B cell (primary cell): ENCODE data around the gene SLC2A4. TPM values are rescaled to one million over a fixed set of nuclear protein-coding genes. Genes with fewer than 3 reads are reported as not detected.

ENCODE experiments used
- ATAC-seq: fragments of 200-7000 bp; cut with Tn5 transposase; one replicate; pipeline ENCODE4 v1.10.0; 2021; ENCODE audit warnings: low read depth, mild to moderate bottlenecking, moderate number of reproducible peaks, moderate library complexity
- CTCF ChIA-PET: fragments of 350-600 bp; sonication (Branson Sonifier 250); formaldehyde crosslinking; loops from one replicate; lab custom pipeline; 2021; ENCODE audit warnings: antibody characterized with exemption, inconsistent platforms; lab: Charles Lee
- POLR2A ChIA-PET: fragments of 350-600 bp; sonication (Branson Sonifier 250); formaldehyde crosslinking; loops from one replicate; lab custom pipeline; 2021; ENCODE audit warnings: antibody characterized with exemption; lab: Charles Lee
- DNase-seq: peaks from one replicate; pipeline ENCODE4 v3.0.0; 2013
- H2AFZ ChIP-seq: 2 replicates; pipeline ENCODE4 v1.6.1; 2012; ENCODE audit warnings: mild to moderate bottlenecking, low read depth, low read length; ENCODE audit not compliant: insufficient read depth, poor library complexity, severe bottlenecking
- H3K27ac ChIP-seq, 2 donors: 1 replicate in 1 of 2; 2 replicates in 1 of 2; pipeline ENCODE4 v1.5.1; 2012 to 2013; ENCODE audit warnings: low read length in 2 of 2, mild to moderate bottlenecking in 2 of 2, moderate library complexity in 1 of 2
- H3K27me3 ChIP-seq, 4 experiments: fragments of 200-600 bp in 1 of 4; sonication (generic) in 1 of 4; replicated peaks in 1 of 4; 1 replicate in 2 of 4; 2 replicates in 2 of 4; pipeline versions ENCODE4 v1.6.1 to v1.7.0; 2013 to 2016; ENCODE audit warnings: low read length in 3 of 4, mild to moderate bottlenecking in 2 of 4, mixed read lengths in 1 of 4, moderate library complexity in 1 of 4; ENCODE audit not compliant: insufficient read depth in 4 of 4, control insufficient read depth in 3 of 4; ENCODE audit errors: control extremely low read depth in 1 of 4
- H3K36me3 ChIP-seq, 2 experiments: replicated peaks in 1 of 2; 1 replicate in 1 of 2; 2 replicates in 1 of 2; pipeline versions ENCODE4 v1.6.1 to v1.7.1; 2013; ENCODE audit warnings: low read length in 1 of 2; ENCODE audit not compliant: insufficient read depth in 2 of 2, control insufficient read depth in 1 of 2; ENCODE audit errors: control extremely low read depth in 1 of 2, extremely low read depth in 1 of 2
- H3K4me1 ChIP-seq, 2 donors: fragments of 200-600 bp in 1 of 2; sonication (generic) in 1 of 2; 1 replicate in 1 of 2; 2 replicates in 1 of 2; pipeline versions ENCODE4 v1.5.1 to v1.6.1; 2013 to 2017; ENCODE audit warnings: low read length in 2 of 2; ENCODE audit not compliant: control insufficient read depth in 2 of 2, insufficient read depth in 2 of 2
- H3K4me2 ChIP-seq: replicated peaks from 2 replicates; pipeline ENCODE3; 2012; ENCODE audit warnings: mild to moderate bottlenecking, low read depth, low read length; ENCODE audit not compliant: poor library complexity, severe bottlenecking
- H3K4me3 ChIP-seq, 5 experiments: fragments of 200-600 bp in 1 of 5; sonication (generic) in 1 of 5; 1 replicate in 3 of 5; 2 replicates in 2 of 5; pipeline versions ENCODE4 v1.5.1 to v1.7.0; 2011 to 2016; ENCODE audit warnings: low read length in 4 of 5, mild to moderate bottlenecking in 4 of 5, low read depth in 2 of 5, control low read depth in 1 of 5, moderate library complexity in 1 of 5; ENCODE audit not compliant: insufficient read depth in 1 of 5; ENCODE audit errors: control extremely low read depth in 1 of 5, extremely low read depth in 1 of 5
- H3K79me2 ChIP-seq: fragments of 200-600 bp; sonication (generic); one replicate; pipeline ENCODE4 v1.6.0; 2016; ENCODE audit warnings: low read length; ENCODE audit not compliant: control insufficient read depth, insufficient read depth
- H3K9ac ChIP-seq: fragments of 200-600 bp; sonication (generic); 2 replicates; pipeline ENCODE4 v1.6.1; 2017; ENCODE audit warnings: mild to moderate bottlenecking, low read length, moderate library complexity
- H3K9me3 ChIP-seq, 3 donors: one replicate each; pipeline versions ENCODE4 v1.6.1 to v1.7.1; 2013; ENCODE audit warnings: low read length in 2 of 3; ENCODE audit not compliant: control insufficient read depth in 2 of 3, insufficient read depth in 1 of 3; ENCODE audit errors: control extremely low read depth in 1 of 3
- H4K20me1 ChIP-seq: 2 replicates; pipeline ENCODE4 v1.6.0; 2012; ENCODE audit warnings: mild to moderate bottlenecking, low read length; ENCODE audit not compliant: insufficient read depth, control insufficient read depth, poor library complexity, severe bottlenecking
- H3K27ac Mint-ChIP-seq: one replicate; pipeline ENCODE4 v1.8.0; 2021; ENCODE audit warnings: mixed read lengths
- H3K27me3 Mint-ChIP-seq: one replicate; pipeline ENCODE4 v1.8.0; 2021; ENCODE audit warnings: mixed read lengths
- H3K4me1 Mint-ChIP-seq: one replicate; pipeline ENCODE4 v1.8.0; 2021; ENCODE audit warnings: mixed read lengths
- H3K4me3 Mint-ChIP-seq: one replicate; pipeline ENCODE4 v1.8.0; 2021; ENCODE audit warnings: mixed read lengths
- H3K9me3 Mint-ChIP-seq: one replicate; pipeline ENCODE4 v1.8.0; 2022; ENCODE audit warnings: mixed read lengths; ENCODE audit not compliant: insufficient read depth
- CTCF ChIP-seq: fragments of 200-600 bp; IDR thresholded peaks from one replicate; pipeline ENCODE4 v1.8.0; 2022; ENCODE audit warnings: antibody characterized with exemption, mild to moderate bottlenecking
- EZH2 ChIP-seq: IDR thresholded peaks from 2 replicates; pipeline ENCODE4 v1.6.1; 2012; ENCODE audit warnings: borderline replicate concordance, low read depth, mild to moderate bottlenecking, moderate library complexity, low read length; ENCODE audit not compliant: insufficient read depth, poor library complexity, severe bottlenecking
- WGBS: methylation state at CpG from one replicate; pipeline ENCODE4 v1.1.5; 2013; ENCODE audit warnings: missing lambda C conversion rate; ENCODE audit not compliant: insufficient coverage; 5-methylcytosine and 5-hydroxymethylcytosine counted together
- intact Hi-C: fragments of 100-400 bp; cut with micrococcal nuclease; formaldehyde crosslinking; loops from one replicate; pipeline ENCODE4 v1.10.0; 2022
- polyA plus RNA-seq: library from polyadenylated mRNA; depleted of rRNA; stranded (reverse); fragments of >200 nt; gene quantifications from 2 replicates; pipeline ENCODE4 v1.2.3, GENCODE V29; 2012
- total RNA-seq, 2 donors: library from RNA; stranded (reverse); fragments of 120-200 nt in 1 of 2; gene quantifications; 1 replicate in 1 of 2; 2 replicates in 1 of 2; pipeline versions ENCODE4 v1.2.3 to v1.2.4, GENCODE V29; 2013 to 2022

The SLC2A4 gene
- total and polyA plus RNA-seq, 2 donors (not counting 1 experiment from before 2014, with no cell fraction given) = not detected

- POLR2A ChIA-PET = interaction anchor here (0.6 to 1.8 kb wide), 2 partner anchors 13 to 196 kb away, joined by 3 to 4 read pairs; partner anchors contain the start of gene ZBTB4
- Histone ChIP-seq H3K4me2 (no peak overlapping the region), H3K27ac (no peak overlapping the region), H4K20me1 (no peaks in the 10 kb centered on the region), H3K4me3 (no peak overlapping the region), H3K79me2 (no peaks in the 10 kb centered on the region), H3K4me1 (peaks cover 20 to 31% of the 10 kb centered on the region in 2 donors), H3K9ac (no peak overlapping the region), H3K9me3 (peaks cover 0 to 18% (median 0%) of the 10 kb centered on the region in 3 donors), H2AFZ (no peak overlapping the region), H3K27me3 (peaks cover 0 to 54% (median 13%) of the 10 kb centered on the region in 4 experiments), H3K36me3 (no peaks in the 10 kb centered on the region)
- 86% methylated on average over 10 of the region's 18 CpGs for WGBS
- Mint-ChIP-seq H3K9me3 (no peaks in the 10 kb centered on the region), H3K4me1 (peaks cover 20% of the 10 kb centered on the region), H3K27me3 (peaks cover 37% of the 10 kb centered on the region), H3K4me3 (peak overlapping the region; percentile 19), H3K27ac (peak overlapping the region; percentile 15)
- DNase-seq (no peak), ATAC-seq (no peak)
- TF ChIP-seq EZH2 (no peak), CTCF (no peak)
- CTCF ChIA-PET = interaction anchor here (0.6 to 10.9 kb wide), 6 partner anchors 10 to 237 kb away, joined by 3 to 115 read pairs (median 4); no protein-coding TSS in a partner anchor
- intact Hi-C loops = no loop called here
These were observed 2.1 kb downstream of the SLC2A4 start for GRCh38 chr17:7283471-7284216.

GRCh38 chr17:7284911-7285310, 3.4 kb downstream of the SLC2A4 start:
- H3K4me3 Mint-ChIP-seq = no peak overlapping the region
- Histone ChIP-seq H3K79me2 (no peaks in the 10 kb centered on the region), H3K36me3 (no peaks in the 10 kb centered on the region), H3K27me3 (peaks cover 0 to 57% (median 14%) of the 10 kb centered on the region in 4 experiments), H3K9me3 (peaks cover 0 to 18% (median 0%) of the 10 kb centered on the region in 3 donors), H3K4me3 (no peak overlapping the region), H3K9ac (no peak overlapping the region), H2AFZ (no peak overlapping the region), H3K4me1 (peaks cover 20 to 31% of the 10 kb centered on the region in 2 donors), H3K4me2 (no peak overlapping the region), H4K20me1 (no peaks in the 10 kb centered on the region), H3K27ac (no peak overlapping the region)
- CTCF ChIA-PET = interaction anchor here (1.3 to 10.9 kb wide), 4 partner anchors 13 to 228 kb away, joined by 3 to 115 read pairs (median 4); no protein-coding TSS in a partner anchor
- peaks cover 20% of the 10 kb centered on the region for H3K4me1 Mint-ChIP-seq
- no peak for DNase-seq
- intact Hi-C loops = no loop called here
- H3K27ac Mint-ChIP-seq = no peak overlapping the region
- no peaks in the 10 kb centered on the region for H3K9me3 Mint-ChIP-seq
- ATAC-seq = no peak
- POLR2A ChIA-PET = no interaction called here
- peaks cover 39% of the 10 kb centered on the region for H3K27me3 Mint-ChIP-seq
- TF ChIP-seq EZH2 (no peak), CTCF (no peak)
- 93% methylated on average over 16 of the region's 16 CpGs for WGBS
